ENCODE results near the gene EPHA8.

Gene EPHA8

DNA sequence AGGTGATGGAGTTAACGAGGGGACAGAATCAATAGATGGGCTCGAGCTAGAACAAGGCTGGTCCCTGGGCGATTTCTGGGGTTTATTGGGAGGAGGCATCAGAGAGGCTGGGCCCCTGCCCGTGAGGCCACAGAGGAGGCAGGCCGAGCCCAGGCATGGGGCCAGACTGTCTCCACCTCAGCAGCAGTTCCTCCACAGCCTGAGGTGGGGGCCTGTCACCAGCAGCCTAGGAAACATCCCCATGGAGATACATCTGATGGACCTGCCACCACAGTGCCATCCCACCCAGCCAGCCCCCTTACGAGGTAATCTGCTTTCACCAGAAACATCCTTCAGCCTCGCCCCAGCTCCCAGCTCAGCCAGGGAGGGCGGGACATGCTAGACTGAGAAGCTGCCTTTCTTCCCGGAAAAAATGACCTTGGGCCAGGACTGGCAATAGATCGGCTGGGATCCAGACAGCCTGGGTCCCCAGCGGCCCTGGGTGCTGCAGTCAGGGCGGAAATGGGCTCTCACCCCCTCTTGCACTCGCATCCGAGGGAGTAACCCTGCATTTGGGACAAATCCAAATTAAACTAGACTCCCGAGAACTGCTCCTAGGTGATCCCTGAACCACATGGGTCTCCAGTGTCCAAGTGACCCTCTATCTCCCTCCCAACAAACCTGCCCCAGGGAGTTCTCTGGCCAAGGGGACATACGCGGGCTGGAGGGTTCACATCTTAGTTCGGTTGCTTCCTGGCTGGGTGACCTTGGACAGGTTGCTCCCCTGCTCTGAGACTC is 10.0 kb upstream of the EPHA8 start:
- TF ChIP-seq, protein P1, sequence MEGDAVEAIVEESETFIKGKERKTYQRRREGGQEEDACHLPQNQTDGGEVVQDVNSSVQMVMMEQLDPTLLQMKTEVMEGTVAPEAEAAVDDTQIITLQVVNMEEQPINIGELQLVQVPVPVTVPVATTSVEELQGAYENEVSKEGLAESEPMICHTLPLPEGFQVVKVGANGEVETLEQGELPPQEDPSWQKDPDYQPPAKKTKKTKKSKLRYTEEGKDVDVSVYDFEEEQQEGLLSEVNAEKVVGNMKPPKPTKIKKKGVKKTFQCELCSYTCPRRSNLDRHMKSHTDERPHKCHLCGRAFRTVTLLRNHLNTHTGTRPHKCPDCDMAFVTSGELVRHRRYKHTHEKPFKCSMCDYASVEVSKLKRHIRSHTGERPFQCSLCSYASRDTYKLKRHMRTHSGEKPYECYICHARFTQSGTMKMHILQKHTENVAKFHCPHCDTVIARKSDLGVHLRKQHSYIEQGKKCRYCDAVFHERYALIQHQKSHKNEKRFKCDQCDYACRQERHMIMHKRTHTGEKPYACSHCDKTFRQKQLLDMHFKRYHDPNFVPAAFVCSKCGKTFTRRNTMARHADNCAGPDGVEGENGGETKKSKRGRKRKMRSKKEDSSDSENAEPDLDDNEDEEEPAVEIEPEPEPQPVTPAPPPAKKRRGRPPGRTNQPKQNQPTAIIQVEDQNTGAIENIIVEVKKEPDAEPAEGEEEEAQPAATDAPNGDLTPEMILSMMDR (IDR thresholded peaks at IDR 0.05; ENCODE audit: low read depth, low read length): no peak
- H3K4me3 ChIP-seq (ENCODE audit: low read depth, low read length): no peak overlapping the region

DNA sequence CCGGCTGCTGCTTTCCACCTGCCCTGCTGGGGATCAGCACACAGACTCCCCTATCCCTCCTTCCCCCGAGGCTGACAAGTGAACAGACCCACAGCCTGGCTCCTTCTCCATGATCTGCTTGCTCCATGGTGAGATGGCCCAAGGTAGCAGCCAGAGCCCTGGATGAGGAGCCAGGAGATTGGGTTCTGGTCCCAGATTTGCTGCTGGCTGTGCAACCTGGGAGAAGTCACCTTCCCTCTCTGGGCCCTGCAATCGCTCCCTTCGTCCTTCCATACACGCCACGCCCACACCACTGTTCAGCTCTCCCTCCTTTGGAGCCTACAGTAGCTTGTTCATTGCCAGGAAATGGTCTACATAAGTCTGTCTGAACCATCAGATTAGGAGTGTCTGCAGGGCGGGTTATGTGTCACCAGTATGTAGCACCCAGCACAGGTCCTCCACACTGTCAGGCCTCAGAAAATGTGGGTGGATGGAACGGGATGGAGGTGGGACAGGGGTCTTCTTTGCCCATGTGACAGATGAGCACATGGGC is 9.2 kb upstream of the EPHA8 start:
- TF ChIP-seq, protein P1 (IDR thresholded peaks at IDR 0.05; ENCODE audit: low read depth, low read length): no peak
- no peak overlapping the region for H3K4me3 ChIP-seq (ENCODE audit: low read depth, low read length)

DNA sequence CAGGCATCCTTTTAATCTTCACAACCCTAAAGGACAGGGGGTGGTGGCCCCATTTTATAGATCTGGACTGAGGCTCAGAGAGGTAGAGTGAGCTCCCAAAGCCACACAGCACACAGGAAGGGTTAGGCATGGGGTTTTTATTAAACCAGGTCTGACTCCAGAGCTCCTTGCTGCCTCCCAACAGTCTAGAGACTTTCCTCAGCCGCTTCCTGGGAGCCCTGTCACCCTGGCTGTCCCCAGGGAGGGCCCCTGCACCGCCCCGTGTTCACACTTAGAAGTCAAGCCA is 8.0 kb upstream of the EPHA8 start:
- H3K4me3 ChIP-seq (ENCODE audit: low read depth, low read length): no peak overlapping the region
- TF ChIP-seq, protein P1 (IDR thresholded peaks at IDR 0.05; ENCODE audit: low read depth, low read length): no peak

DNA sequence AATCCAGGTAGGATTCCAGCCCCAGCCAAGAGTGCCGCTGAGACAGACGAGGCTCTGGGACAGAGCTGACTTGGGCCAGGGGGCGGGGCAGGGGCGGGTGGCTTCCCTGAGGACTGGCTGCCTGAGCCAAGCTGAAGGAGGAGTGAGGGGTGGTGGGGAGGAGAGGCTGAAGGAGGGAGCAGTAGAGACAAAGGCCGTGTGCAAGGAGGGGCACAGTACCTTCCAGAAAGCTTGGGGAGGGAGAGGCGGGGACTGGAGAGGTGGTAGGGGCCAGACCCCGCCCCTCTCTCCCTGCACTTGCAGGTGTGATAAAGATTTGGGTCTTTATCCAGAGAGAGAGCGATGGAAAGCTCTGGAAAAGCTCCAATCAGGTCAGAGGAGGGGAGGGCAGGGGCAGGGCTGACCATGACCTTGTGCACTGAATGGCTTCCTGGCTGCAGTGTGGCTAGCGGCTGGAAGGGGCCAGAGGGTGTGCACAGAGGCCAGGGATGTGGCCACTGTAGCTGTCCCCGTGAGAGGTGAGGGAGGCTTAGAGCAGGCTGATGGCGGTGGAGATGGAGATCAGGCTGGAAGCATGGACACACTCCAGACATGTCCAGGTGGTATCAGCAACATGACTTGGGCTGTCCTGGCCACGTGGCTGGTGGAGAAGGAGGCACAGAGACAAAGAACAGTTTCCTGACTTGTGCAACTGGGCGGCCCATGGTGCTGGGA is 6.7 kb upstream of the EPHA8 start:
- no peak overlapping the region for H3K4me3 ChIP-seq (ENCODE audit: low read depth, low read length)
- TF ChIP-seq, protein P1 (IDR thresholded peaks at IDR 0.05; ENCODE audit: low read depth, low read length): no peak

DNA sequence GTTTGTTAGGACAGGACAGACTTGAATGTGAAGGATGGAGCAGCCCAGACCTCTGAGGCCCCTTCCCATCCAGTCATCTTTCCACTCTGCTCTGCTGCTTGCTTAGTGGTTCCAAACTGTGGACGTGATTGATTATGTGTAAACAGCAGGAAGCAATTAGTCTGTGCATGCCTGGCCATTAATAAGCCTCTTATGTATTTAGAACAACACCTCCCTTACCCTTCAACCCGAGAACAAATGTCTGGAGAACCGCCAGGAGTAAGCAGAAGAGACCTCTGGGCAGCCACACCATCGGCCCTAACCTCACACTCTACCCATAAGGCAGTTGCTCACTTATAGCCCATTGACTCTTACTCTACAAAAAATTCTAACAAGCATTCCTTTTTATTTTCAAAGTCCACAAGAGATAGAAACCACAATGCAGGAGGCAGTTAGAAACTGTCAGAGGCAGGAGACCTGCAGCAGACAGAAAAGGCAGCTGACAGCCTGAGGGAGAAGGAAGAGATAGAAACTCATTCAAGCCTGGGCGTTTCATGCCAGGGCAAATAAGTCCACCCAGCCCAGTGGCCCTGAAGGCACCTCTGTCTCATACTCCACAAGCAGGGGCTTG is 5.8 kb upstream of the EPHA8 start:
- TF ChIP-seq, protein P1 (IDR thresholded peaks at IDR 0.05; ENCODE audit: low read depth, low read length): no peak
- H3K4me3 ChIP-seq (ENCODE audit: low read depth, low read length): no peak overlapping the region

DNA sequence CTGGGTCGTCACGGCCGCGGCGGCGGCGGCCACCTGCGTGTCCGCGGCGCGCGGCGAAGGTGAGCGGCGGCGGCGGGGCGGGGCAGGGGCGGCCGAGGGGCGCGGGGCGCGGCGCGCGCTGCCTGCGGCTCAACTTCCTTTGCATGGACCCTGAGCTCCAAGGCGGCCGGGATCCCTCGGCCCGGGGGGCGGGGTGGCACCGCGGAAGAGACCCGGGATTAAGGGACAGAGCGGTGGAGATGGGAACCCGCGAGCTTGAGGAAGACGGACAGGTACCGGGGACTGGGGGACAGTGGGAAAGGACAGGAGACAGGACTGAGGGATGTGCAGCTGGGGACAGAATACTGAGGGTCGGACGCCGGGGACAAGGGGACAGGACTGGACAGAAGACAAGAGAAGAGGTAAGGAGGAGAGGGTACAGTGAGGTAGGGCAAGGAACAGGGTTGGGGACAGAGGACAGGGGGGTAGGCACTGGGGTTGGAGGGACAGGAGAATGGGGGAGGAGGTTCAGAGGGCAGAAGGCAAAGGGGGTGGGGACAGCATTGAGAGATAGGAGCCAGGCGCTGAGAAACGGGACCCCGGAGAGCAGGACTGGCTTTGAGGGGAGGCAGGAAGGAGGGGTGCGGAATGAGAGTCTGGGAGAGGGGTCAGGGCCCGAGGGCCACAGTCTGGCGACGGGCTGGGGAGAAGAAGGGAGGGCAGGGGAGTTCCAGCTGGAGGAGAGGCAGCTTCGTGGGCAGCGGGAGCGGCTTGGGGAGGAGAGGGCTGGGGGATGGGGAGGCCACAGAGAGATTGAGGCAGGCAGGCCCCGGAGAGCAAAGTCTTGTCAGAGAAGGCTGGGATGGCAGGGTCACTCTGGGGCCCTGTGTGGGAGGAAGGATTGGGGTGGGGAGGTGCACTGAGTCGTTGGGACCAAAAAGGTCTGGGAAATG is 648 bp downstream of the EPHA8 start:
- H3K4me3 ChIP-seq (ENCODE audit: low read depth, low read length): no peak overlapping the region
- TF ChIP-seq, protein P1 (IDR thresholded peaks at IDR 0.05; ENCODE audit: low read depth, low read length): no peak

Data from WI38 (cell line).